NOMO-1 treated with DMSO at 0.1 percent for 48 hours (cell line): Measurements from ENCODE around the gene TMEM53.

ENCODE experiments used
- DNase-seq: peaks from one replicate; lab custom pipeline; 2025; ENCODE audit not compliant: unreplicated experiment; lab: John Stamatoyannopoulos, UW

The TMEM53 gene

DNA sequence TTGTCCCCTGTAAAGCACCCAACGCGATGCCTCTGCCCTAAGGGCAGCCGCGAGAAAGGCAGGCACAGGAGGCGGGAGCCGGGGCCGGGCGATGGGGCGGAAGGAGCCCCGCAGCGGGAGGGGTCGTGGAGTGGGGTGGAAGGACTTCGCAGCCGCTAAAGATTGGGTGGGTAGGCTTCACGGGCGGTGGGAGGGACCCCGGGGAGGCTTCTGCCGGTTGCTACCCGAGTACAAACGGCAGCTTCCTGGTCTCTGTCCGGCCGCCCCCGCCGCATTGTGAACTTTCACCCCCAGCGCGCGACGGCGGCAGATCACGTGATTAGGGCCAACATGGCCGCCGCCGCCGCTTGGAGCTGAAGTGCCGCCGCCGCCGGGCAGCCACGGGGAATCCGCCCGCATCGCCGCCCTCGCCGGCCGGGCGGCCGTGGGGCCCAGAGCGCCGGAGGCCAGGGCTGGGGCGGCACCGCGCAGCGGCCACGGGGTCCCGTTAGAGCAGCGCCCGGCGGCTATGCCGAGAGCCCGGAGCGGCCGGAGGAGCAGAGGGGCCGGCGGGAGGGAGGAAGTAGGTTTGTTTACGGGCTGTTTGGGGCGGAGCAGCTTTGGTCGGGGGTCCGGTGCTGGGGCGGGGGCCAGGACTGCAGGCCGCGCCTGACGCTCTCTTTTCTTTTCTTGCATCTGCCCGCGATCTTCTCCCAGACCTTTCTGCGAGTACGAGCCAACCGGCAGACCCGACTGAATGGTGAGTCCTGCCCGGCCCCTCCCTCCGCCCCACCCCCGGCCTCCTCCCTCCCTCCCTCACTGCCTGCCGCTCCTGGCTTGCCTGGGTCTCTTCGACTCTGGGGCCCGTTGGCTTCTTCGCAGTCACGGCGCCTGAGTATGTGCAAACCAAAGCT is 42.4 kb downstream of the TMEM53 start:
- peak; percentile 86 for DNase-seq

DNA sequence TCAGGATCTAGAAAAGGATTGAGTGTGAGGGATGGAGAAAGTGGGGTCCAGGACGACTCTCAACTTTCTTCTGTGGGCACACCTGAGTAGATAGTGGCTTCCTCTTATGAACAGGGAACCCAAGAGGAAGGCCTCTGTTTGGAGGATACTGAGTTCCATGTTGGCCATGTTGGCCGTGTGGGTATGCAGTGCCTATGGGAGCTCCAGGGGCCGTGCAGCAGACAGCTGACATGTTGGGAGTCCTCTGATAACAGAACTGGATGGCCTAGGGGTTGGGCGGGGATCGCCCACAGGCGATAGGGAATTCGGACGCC is 43.0 kb downstream of the TMEM53 start:
- DNase-seq: no peak

DNA sequence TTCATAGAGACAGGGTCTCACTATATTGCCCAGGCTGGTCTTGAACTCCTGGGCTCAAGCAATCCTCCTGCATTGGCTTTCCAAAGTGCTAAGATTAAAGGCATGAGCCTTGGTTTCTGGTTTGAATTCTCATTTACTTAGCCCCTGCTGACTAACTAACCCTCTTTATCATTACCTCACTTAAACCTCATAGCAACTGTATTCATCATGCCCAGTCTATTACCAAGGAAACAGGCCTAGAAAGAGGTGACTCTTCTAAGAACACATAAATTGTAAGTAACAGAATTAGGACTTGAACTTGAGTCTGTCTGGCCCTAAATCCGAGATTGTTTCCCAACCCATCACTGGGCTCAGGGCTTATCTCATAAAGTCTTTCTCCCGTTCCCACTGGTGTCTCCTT is 44.2 kb downstream of the TMEM53 start:
- no peak for DNase-seq

DNA sequence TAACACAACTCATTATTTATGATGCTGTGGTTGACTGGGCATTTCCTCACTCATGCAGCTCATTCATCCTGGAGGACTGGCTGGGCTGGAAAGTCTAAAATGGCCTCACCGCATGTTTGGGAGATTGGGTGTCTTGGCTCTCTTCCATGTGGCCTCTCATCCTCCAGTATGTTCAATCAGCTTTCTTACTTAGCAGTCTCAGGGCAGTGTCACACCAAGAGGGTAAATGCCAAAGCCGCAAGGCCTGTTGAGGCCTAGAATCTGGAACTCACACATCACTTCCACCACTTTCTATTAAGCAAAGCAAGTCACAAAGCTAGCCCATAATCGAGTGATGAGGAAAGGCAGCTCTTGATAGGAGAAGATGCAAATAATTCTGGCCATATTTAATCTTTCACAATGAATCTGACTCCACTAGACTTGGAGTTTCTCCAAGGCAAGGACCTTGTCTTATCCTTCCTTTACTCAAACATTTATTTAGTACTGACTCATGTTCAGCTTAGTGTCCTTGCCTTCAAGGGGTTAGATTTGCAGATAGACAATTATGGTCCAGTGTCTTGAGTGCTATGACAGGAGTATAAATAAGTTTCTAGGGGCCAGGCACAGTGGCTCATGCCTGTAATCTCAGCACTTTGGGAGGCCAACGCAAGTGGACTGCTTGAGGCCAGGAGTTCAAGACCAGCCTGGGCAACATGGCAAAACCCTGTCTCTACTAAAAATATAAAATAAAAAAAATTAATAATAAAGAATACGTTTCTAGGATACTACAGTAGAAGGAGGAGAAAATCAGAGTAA is 45.1 kb downstream of the TMEM53 start:
- no peak for DNase-seq

DNA sequence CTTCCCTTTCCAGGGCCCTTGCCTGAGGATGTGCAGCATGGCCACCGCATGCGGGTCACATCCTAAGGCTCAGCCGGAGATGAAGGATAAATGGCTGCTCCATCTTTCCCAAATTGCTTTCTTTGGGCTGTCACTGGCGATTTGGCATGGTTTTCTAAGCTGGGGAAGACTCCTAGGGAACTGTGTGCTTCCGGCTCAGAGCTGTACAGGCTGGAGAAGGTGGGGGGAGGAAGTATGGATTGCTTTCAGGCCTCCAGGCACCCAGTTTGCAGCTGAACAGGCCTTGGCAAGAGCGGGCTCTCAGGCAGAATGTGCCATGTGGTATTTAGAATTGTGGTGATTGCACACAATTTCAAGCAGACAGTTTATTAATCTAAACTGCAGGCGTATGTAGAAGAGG is 48.9 kb downstream of the TMEM53 start:
- DNase-seq: no peak

DNA sequence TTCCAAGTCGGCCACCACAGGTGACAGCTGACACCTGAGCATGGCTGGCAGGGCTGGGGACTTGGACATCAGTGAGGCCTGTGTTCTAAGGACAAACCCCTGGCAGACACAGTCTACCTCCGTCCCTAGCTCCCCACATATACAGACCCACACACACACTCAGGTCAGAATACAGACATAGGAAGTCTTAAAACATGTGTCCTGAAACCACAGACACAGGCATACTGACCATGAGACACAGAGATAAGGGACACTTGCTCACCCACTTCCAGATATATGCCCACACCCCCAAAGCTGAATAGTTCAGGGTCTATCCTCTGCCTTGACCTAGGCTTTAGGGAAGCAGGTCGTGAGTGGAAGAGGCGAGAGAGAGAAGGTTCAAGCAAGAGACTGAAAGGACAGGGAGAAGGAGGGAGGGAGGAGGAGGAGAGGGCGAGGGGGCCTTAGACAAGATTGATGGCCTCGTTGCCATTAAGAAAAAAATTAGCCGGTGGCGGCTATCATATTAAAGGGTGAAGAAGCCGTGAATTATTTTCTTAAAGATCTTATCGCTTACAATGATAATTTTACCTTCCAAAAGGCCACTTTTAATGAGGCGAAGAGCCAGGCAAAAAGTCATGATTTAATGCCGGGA is 49.9 kb downstream of the TMEM53 start:
- DNase-seq: no peak

DNA sequence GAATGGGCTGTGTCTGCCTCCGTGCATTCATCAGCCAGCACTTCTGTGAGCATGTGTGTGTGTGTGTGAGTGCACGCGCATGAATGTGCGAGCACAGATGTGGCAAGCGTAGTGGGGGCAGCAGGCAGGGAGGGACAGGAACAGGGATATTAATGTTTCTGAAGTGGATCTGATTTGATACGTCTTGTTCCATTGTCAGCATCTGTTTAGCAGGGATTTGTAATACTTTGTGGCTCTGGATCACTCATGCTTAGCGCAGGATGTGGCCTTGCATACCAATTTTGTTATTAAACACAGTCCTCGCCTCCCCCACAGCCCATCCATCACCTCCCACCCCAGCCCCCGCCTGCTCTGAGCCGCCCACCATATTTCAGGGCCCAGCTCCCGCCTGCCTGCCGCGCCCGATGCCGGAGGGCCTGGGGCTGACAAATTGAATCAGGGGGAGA is 52.4 kb downstream of the TMEM53 start:
- DNase-seq: no peak

DNA sequence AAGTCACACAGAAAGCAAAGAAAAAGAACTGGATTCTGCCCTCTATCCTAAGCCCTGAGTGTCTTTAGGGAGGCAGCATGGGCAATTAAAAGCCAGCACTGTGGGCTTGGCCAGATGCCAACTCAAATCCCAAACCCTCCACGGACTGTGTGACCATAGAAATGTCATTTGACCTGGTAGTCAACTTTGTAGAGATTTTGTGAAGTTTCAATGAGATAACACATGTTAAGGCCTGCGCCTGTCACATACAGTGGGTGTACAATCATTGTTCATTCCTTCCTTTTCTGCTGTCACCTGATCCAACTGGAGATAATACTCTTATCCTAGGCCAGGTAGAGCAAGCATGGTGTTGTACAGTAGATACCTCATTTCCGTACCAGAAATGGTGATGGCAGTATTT is 54.2 kb downstream of the TMEM53 start:
- no peak for DNase-seq

DNA sequence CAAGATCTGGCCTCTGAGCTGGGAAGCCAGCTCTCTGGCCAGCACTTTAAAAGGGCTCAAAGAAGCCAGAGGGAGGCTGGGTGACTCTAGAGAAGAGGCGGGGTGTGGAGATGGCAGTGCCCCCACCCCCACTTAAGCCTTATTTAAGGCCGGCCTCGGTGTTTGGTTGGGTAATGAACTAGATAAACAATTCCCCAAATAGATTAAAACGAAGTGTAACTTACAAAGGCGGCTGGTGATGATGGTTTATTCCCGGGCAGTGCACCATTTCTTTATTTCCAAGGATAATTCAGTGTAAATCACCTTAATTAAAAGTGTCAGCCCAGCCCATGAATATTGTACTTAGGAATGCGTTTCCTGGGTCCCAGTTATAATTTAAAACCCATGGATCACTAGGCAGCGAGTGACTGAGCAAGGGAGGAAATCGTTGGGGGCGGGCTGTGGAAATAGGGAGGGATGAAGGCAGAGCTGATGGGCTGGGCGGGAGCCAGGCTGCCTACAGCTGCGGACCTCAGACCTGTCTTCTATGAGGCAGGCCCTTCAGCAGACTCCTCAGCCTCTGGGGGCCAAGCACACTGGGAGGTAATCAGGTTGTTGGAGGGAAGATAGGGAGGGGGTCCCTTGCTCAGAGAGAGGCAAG is 54.9 kb downstream of the TMEM53 start:
- DNase-seq: no peak

DNA sequence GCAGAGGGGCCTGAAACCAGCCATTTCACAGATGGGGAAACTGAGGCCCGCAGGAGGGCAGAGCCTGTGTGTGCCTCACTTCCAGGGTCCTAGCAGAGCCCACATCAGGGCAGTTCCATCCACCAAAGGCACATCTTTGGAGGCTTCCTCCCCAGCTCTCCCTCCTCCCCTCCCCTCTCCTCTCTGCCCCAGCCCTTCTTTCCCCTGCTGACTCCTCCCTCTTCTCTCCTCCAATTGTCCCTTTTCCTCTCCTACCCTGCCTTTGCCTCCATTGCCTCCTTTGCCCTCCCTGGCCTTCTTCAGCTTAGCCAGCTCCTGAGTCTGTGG is 56.6 kb downstream of the TMEM53 start:
- no peak for DNase-seq

DNA sequence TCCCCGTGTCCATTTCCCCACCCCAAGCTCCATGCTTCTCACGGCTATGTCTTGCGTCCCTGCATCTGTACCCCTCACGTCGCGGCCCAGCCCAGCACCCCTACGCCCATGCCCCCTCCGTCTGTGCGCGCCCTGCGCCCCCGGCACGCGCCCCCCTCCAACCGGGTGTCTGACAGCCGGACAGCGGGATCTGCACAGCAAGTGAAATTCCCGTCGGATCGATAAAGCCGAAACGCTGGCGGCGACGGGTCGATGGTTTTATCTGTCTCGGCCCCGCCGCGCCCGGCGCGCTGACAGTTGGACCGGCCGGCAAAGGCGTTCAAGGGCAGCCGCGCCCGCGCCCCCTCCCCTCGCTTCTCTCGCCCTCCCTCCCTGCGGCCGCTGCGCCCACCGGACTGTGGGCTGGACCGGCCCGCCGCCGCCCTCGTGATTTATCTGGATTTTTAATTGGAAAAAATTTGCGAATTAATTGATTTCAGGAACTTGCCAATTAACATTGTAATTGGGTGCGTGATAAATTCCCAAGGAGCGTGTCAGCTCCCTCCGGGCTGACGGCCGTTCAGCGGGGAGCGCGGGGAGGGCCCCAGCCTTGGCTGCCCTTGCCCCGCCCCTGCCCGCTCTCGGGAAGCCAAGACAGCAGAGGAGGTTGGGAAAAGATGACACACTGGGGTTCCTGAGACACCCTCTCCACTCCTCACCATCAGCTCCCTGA is 57.1 kb downstream of the TMEM53 start:
- DNase-seq: no peak

DNA sequence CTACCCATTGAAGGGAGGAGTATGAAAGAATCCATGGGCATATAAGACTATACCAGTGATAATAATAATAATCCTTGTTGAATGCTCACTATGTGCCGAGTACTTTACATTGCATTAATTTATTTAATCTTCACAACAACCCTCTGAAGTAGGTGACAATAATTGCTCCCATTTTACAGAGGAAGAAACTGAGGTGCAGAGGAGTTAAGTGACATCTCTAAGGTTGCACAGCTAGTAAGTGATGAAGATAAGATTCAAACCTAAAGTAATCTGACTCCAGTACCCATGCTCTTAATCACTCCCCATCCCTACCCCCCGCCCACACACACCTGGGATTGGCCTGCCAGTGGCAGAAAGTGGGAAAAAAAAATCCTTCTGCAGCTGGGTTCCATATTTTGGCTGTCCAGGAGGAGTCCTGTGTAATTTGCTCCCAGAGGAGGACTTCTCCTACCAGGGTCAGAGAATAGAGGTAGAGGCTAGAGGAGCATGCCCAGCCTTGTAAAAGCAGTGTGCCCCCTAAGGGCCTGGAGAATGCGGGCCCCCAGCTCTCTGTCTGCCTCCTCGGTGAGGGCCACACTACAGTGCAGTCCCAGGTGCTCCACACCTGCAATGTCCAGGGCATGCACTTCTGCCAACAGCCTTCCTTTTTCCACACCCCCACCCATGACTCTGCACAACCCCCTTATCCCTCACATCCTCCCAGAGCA is 57.8 kb downstream of the TMEM53 start:
- no peak for DNase-seq

DNA sequence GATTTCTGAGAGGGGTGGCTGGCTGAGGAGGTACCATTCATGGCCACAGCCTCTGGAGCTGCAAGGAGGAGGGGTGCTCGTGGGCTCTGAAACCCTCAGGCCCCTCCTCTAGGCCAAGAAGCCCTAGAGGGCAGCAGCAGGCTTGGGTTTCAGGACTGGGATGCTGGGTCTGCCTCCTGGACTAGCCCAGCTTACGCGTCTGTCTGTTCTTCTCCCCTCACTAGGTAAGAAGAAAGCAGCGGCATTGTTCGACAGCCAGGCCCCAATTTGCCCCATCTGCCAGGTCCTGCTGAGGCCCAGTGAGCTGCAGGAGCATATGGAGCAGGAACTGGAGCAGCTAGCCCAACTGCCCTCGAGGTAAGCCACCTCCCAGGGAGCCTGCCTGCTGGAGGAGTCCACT is 60.3 kb downstream of the TMEM53 start:
- DNase-seq: no peak

DNA sequence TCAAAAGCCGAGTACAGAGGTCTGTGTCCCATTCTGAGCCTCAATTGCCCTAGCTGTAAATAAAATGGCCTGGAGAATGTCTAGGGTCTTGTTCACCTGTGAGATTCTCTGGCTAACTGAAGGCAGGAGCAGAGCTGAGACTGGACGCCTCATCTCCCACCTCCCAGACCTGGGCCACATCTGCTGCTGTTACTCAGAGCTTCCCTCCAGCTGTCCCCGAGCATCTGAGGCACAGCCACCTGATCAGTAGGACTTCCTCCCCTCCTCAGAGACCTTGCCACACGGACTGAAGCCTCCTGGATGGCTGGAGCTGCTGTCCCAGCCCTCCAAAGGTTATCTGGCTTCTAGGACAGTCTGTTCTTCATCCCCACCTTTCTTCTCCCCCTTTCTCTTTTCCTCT is 62.4 kb downstream of the TMEM53 start:
- DNase-seq: no peak

DNA sequence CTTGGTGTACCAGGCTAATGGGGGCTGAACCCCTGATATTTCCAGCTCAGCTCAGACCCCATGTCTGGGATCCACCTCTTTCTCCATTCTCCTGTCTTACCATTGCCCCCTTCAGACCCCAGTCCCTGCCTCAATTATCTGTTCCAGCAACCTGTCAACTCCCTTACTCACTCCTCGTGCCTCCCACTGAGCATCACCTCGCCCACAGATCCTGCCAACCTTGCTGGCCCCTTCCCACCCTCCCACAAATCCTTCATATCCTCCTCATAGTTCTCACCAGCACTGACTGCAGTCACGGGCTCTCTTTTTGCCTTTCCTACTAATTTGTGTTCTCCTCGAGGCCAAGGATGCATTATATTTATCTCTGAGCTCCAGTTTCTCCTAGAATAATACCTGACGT is 62.9 kb downstream of the TMEM53 start:
- DNase-seq: no peak

DNA sequence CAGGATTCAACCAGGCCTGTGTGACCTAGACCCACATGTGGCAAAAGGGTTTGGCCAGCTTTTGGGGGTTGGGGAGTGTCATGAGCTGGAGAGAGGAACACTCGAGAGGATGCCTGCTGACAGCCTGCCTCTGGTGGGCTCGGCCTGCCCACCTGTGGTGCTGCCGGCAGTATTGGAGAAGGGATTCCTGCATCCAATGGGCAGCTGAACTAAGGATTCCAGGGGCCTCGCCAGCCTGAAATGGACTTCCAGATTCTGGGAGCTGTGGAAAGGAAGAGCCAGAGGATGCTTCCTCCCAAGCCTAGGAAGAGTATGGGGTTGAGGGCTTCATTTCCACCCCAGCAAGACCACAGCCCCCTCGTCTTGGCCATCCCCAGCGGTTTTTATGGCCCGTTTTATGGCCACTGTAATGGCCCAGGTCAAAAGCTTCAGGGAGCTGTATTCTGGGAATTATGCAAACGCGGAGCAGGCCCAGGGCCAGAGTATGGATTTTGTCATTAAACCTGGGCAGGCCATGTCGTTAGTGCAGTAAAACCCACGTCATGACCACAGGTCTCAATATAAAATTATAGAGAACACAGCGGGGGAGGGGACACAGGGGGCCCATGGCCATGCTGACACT is 63.6 kb downstream of the TMEM53 start:
- DNase-seq: no peak

DNA sequence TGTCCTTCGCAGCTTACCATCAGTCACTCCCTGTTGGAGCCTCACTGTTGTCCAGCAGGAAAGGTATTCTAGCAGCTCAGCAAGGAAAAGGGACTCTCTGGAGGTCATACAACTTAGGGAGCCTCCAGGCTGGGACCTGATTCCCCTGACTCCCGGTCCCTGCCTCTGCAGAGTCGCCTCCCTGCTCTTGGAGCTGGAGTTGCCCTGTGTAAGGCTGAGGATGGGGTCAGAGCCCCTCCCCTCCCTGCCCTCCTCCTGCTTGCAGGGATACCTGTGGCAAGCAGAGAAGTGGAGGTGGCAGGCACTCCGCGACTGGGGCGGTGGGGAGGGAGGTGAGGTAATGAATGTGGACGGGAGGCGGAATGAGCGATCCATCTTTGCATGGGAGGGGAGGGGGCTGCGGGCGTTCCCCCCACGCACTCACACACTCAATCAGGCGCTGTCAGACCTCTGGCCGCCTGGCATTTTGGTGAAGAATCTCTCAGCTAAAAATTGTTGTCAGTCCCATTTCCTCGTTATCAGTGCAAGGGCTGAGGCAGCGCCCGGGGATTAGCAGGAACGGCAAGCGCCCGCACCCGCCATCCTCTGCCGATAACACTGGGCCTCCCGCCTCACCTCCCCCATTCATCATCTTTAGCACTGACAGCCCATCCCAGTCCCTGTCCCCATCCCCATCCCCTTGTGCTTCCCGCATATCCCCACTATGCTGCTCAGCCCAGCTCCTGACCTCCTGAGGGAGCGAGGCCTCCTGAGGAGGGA is 64.3 kb downstream of the TMEM53 start:
- DNase-seq: no peak

DNA sequence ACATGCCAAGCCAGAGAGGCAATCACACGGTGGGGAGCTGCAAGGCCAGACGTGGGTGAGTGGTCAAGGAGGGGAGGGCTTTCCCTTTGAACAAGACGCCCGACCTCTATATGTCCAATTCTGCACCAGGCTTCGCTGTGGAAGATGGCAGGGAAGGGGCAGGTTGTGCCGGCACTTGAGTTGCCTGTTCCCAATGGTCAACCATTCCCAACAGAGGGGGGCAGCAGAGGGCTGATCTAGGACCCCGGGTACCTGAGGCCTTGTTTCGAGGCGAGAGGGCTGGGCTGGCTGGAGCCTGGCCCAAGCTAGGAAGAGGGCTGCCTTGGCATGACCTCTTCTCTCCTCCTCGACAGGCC is 64.9 kb downstream of the TMEM53 start:
- no peak for DNase-seq

DNA sequence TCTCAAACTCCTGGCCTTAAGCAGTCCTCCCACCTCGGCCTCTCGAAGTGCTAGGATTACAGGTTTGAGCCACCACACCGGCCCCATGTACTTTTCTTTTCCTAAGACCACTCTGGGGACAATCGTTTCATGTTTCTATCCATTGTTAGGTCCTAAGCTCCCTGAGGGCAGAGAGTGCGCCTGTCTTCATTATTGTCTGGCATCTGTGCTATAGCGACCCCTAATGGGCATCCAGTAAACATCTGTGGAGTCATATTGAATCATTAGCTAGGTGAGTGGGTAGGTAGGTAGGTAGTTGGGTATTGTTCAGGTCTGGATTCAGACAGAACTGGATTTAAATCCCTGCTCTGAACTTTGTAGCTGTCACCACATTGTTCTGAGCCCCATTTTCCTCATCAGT is 66.1 kb downstream of the TMEM53 start:
- no peak for DNase-seq
